ENCODE measurements around the gene ZNF710.
"Not testable (repeated sequence)": the region's sequence is repeated elsewhere in the genome, so short reads cannot be mapped to it uniquely, and the experiment has no call there.

The ZNF710 gene

GRCh38 chr15:90109163-90109751 lies 108.1 kb downstream of the ZNF710 start:
- not testable (repeated sequence) for DNase-seq

- no peak for DNase-seq
Observed at GRCh38 chr15:90113166-90113565, 112.0 kb downstream of the ZNF710 start.

- no peak for DNase-seq
Observed at GRCh38 chr15:90114451-90114901, 113.4 kb downstream of the ZNF710 start.

GRCh38 chr15:90115783-90116182 lies 114.7 kb downstream of the ZNF710 start:
- DNase-seq, result no peak

GRCh38 chr15:90119367-90119766 lies 118.2 kb downstream of the ZNF710 start:
- DNase-seq, result no peak

GRCh38 chr15:90121086-90121485 lies 120.0 kb downstream of the ZNF710 start:
- no peak for DNase-seq

- DNase-seq, result no peak
Observed at GRCh38 chr15:90124507-90124906, 123.4 kb downstream of the ZNF710 start.

- DNase-seq, result no peak
Observed at GRCh38 chr15:90126022-90126421, 124.9 kb downstream of the ZNF710 start.

- DNase-seq, result peak; percentile 52
Observed at GRCh38 chr15:90126596-90127435, 125.7 kb downstream of the ZNF710 start.

- no peak for DNase-seq
Observed at GRCh38 chr15:90130291-90130690, 129.2 kb downstream of the ZNF710 start.
